ENCODE data around the gene CAPN11. TPM values are rescaled to one million over a fixed set of nuclear protein-coding genes. Genes with fewer than 3 reads are reported as not detected.
"Not testable (repeated sequence)": the region's sequence is repeated elsewhere in the genome, so short reads cannot be mapped to it uniquely, and the experiment has no call there.

CAPN11 gene
- total RNA-seq, 1 experiment from 2014 or later = not detected

- DNase-seq (ENCODE audit: extremely low read depth, low read depth) = no peak
These were observed 28.7 kb upstream of the CAPN11 start for GRCh38 chr6:44129841-44130322.

- no peak for DNase-seq (ENCODE audit: extremely low read depth, low read depth)
These were observed 26.7 kb upstream of the CAPN11 start for GRCh38 chr6:44131892-44132291.

GRCh38 chr6:44132476-44132875 lies 26.1 kb upstream of the CAPN11 start:
- no peak for DNase-seq (ENCODE audit: extremely low read depth, low read depth)

GRCh38 chr6:44133003-44133931 lies 25.4 kb upstream of the CAPN11 start:
- DNase-seq (ENCODE audit: extremely low read depth, low read depth) = no peak

- DNase-seq (ENCODE audit: extremely low read depth, low read depth) = no peak
These were observed 24.5 kb upstream of the CAPN11 start for GRCh38 chr6:44133981-44134711.

GRCh38 chr6:44135173-44135758 lies 23.4 kb upstream of the CAPN11 start:
- no peak for DNase-seq (ENCODE audit: extremely low read depth, low read depth)

GRCh38 chr6:44135875-44136274 lies 22.7 kb upstream of the CAPN11 start:
- no peak for DNase-seq (ENCODE audit: extremely low read depth, low read depth)

GRCh38 chr6:44138717-44139350 lies 19.8 kb upstream of the CAPN11 start:
- DNase-seq (ENCODE audit: extremely low read depth, low read depth) = no peak

GRCh38 chr6:44139351-44139743 lies 19.3 kb upstream of the CAPN11 start:
- DNase-seq (ENCODE audit: extremely low read depth, low read depth) = no peak

- DNase-seq (ENCODE audit: extremely low read depth, low read depth) = no peak
These were observed 15.8 kb upstream of the CAPN11 start for GRCh38 chr6:44142835-44143234.

- DNase-seq (ENCODE audit: extremely low read depth, low read depth) = no peak
These were observed 14.9 kb upstream of the CAPN11 start for GRCh38 chr6:44143731-44144130.

- not testable (repeated sequence) for DNase-seq (ENCODE audit: extremely low read depth, low read depth)
These were observed 14.1 kb upstream of the CAPN11 start for GRCh38 chr6:44144536-44144935.

GRCh38 chr6:44145839-44146238 lies 12.8 kb upstream of the CAPN11 start:
- no peak for DNase-seq (ENCODE audit: extremely low read depth, low read depth)

- no peak for DNase-seq (ENCODE audit: extremely low read depth, low read depth)
These were observed 11.9 kb upstream of the CAPN11 start for GRCh38 chr6:44146685-44147084.

GRCh38 chr6:44147256-44147655 lies 11.4 kb upstream of the CAPN11 start:
- DNase-seq (ENCODE audit: extremely low read depth, low read depth) = no peak

- DNase-seq (ENCODE audit: extremely low read depth, low read depth) = no peak
These were observed 10.3 kb upstream of the CAPN11 start for GRCh38 chr6:44148306-44148705.

GRCh38 chr6:44149369-44150012 lies 9.1 kb upstream of the CAPN11 start:
- DNase-seq (ENCODE audit: extremely low read depth, low read depth) = no peak

GRCh38 chr6:44150317-44150917 lies 8.2 kb upstream of the CAPN11 start:
- no peak for DNase-seq (ENCODE audit: extremely low read depth, low read depth)

- peak; percentile 36 for DNase-seq (ENCODE audit: extremely low read depth, low read depth)
These were observed 7.1 kb upstream of the CAPN11 start for GRCh38 chr6:44151348-44152108.

All from NCI-H460 (cell line).